WTC11 (cell line): ENCODE measurements around the gene PKP1. TPM values are rescaled to one million over a fixed set of nuclear protein-coding genes. Genes with fewer than 3 reads are reported as not detected.

Experiments
- ATAC-seq: fragments of 200-7000 bp; cut with Tn5 transposase; 2 replicates; pipeline ENCODE4 v1.10.0; 2021; ENCODE audit warnings: mild to moderate bottlenecking, moderate library complexity
- CTCF ChIA-PET: fragments of 300-600 bp; sonication (Branson Sonifier 250); formaldehyde crosslinking; loops from one replicate; lab custom pipeline; 2021; ENCODE audit warnings: antibody characterized with exemption; lab: Charles Lee
- POLR2A ChIA-PET: fragments of 350-600 bp; sonication (Branson Sonifier 250); formaldehyde crosslinking; loops from one replicate; lab custom pipeline; 2021; ENCODE audit warnings: antibody characterized with exemption; lab: Charles Lee
- DNase-seq: peaks from one replicate; pipeline ENCODE4 v3.0.0; 2021; ENCODE audit warnings: low spot score
- H3K27ac Mint-ChIP-seq: 2 replicates; pipeline ENCODE4 v1.8.0; 2021; ENCODE audit warnings: mixed read lengths
- H3K27me3 Mint-ChIP-seq: 2 replicates; pipeline ENCODE4 v1.8.0; 2021; ENCODE audit warnings: low read depth, mild to moderate bottlenecking, moderate library complexity, mixed read lengths
- H3K36me3 Mint-ChIP-seq: 2 replicates; pipeline ENCODE4 v1.8.0; 2021; ENCODE audit warnings: mixed read lengths
- H3K4me1 Mint-ChIP-seq: 2 replicates; pipeline ENCODE4 v1.8.0; 2022; ENCODE audit warnings: mixed read lengths
- H3K4me3 Mint-ChIP-seq: 2 replicates; pipeline ENCODE4 v1.8.0; 2021; ENCODE audit warnings: mild to moderate bottlenecking, moderate library complexity, mixed read lengths
- H3K9me3 Mint-ChIP-seq: 2 replicates; pipeline ENCODE4 v1.8.0; 2021; ENCODE audit warnings: mixed read lengths
- AFF4 ChIP-seq: sonication (generic); formaldehyde crosslinking; IDR thresholded peaks from 2 replicates; pipeline ENCODE4 v1.8.1; 2023; ENCODE audit warnings: mild to moderate bottlenecking, missing genetic modification reagents, borderline replicate concordance
- ATF2 ChIP-seq: sonication (generic); formaldehyde crosslinking; IDR thresholded peaks from 2 replicates; pipeline ENCODE4 v1.8.1; 2022; ENCODE audit warnings: low read depth, missing genetic modification reagents, borderline replicate concordance
- CBFB ChIP-seq: sonication (generic); formaldehyde crosslinking; IDR thresholded peaks from 2 replicates; pipeline ENCODE4 v1.8.1; 2022; ENCODE audit warnings: mild to moderate bottlenecking, low read depth, missing genetic modification reagents
- CREB1 ChIP-seq: sonication (generic); formaldehyde crosslinking; IDR thresholded peaks from 2 replicates; pipeline ENCODE4 v1.8.0; 2023; ENCODE audit warnings: mild to moderate bottlenecking, missing genetic modification reagents
- E2F5 ChIP-seq: sonication (generic); formaldehyde crosslinking; IDR thresholded peaks from 2 replicates; pipeline ENCODE4 v1.8.1; 2022; ENCODE audit warnings: mild to moderate bottlenecking, moderate library complexity, missing genetic modification reagents
- EMX1 ChIP-seq: fragments of 250-450 bp; sonication (Bioruptor Pico); IDR thresholded peaks from 2 replicates; pipeline ENCODE4 v1.8.0; 2021; ENCODE audit warnings: mild to moderate bottlenecking
- ERG ChIP-seq: fragments of 250-450 bp; sonication (Bioruptor Pico); IDR thresholded peaks from 2 replicates; pipeline ENCODE4 v1.8.0; 2021; ENCODE audit warnings: mild to moderate bottlenecking
- ETV6 ChIP-seq: sonication (generic); formaldehyde crosslinking; IDR thresholded peaks from 2 replicates; pipeline ENCODE4 v1.8.1; 2022; ENCODE audit warnings: mild to moderate bottlenecking, missing genetic modification reagents
- FOXJ3 ChIP-seq: sonication (generic); formaldehyde crosslinking; IDR thresholded peaks from 2 replicates; pipeline ENCODE4 v1.9.0; 2021; ENCODE audit warnings: missing genetic modification reagents, mild to moderate bottlenecking, borderline replicate concordance
- HMGA2 ChIP-seq: fragments of 250-450 bp; sonication (Bioruptor Pico); IDR thresholded peaks from 2 replicates; pipeline ENCODE4 v1.4.0; 2021; ENCODE audit warnings: mild to moderate bottlenecking, moderate library complexity
- IRF2 ChIP-seq: sonication (generic); formaldehyde crosslinking; IDR thresholded peaks from 2 replicates; pipeline ENCODE4 v1.8.0; 2022; ENCODE audit warnings: low read depth, missing genetic modification reagents, borderline replicate concordance
- NFYB ChIP-seq: sonication (generic); formaldehyde crosslinking; conservative IDR thresholded peaks from 2 replicates; pipeline ENCODE4 v1.8.0; 2022; ENCODE audit warnings: low read depth, missing genetic modification reagents
- NR1H2 ChIP-seq: sonication (generic); formaldehyde crosslinking; IDR thresholded peaks from 2 replicates; pipeline ENCODE4 v1.9.0; 2021; ENCODE audit warnings: mild to moderate bottlenecking, moderate library complexity, missing genetic modification reagents
- USF2 ChIP-seq: sonication (generic); formaldehyde crosslinking; IDR thresholded peaks from 2 replicates; pipeline ENCODE4 v1.8.1; 2023; ENCODE audit warnings: mild to moderate bottlenecking, missing genetic modification reagents, moderate library complexity
- ZNF263 ChIP-seq: sonication (generic); formaldehyde crosslinking; IDR thresholded peaks from 2 replicates; pipeline ENCODE4 v1.8.1; 2022; ENCODE audit warnings: low read depth, mild to moderate bottlenecking, moderate library complexity, missing genetic modification reagents
- ZNF416 ChIP-seq: fragments of 250-450 bp; sonication (Bioruptor Pico); IDR thresholded peaks from 2 replicates; pipeline ENCODE4 v1.9.0; 2021; ENCODE audit warnings: mild to moderate bottlenecking, inconsistent platforms
- ZNF671 ChIP-seq: fragments of 250-450 bp; sonication (Bioruptor Pico); IDR thresholded peaks from 2 replicates; pipeline ENCODE4 v1.8.0; 2021; ENCODE audit warnings: mild to moderate bottlenecking
- total RNA-seq: library from RNA; stranded (reverse); gene quantifications from 3 replicates; pipeline ENCODE4 v1.2.3, GENCODE V29; 2021

PKP1 gene
- total RNA-seq, 1 experiment from 2014 or later: 0.24 TPM

GRCh38 chr1:201304126-201304525 lies 20.8 kb downstream of the PKP1 start:
- Mint-ChIP-seq H3K4me1 (peaks cover 6% of the 10 kb centered on the region; the same call in 1 of the 2 replicates), H3K36me3 (no peaks in the 10 kb centered on the region), H3K27me3 (peaks cover 14% of the 10 kb centered on the region), H3K4me3 (no peak overlapping the region)
- CTCF ChIA-PET: interaction anchor here (1.2 to 2.7 kb wide), 3 partner anchors 50 to 332 kb away, joined by 3 to 9 read pairs (median 9); no protein-coding TSS in a partner anchor
- TF ChIP-seq ZNF671: no peak
- no peak for TF ChIP-seq E2F5 (CRISPR knock-in tag)
- no peak for TF ChIP-seq IRF2
- TF ChIP-seq, all 79 proteins: peak for 0
- Mint-ChIP-seq H3K27ac (no peak overlapping the region), H3K9me3 (no peaks in the 10 kb centered on the region)
- POLR2A ChIA-PET: interaction anchor here (0.5 kb wide), 1 partner anchor 208 kb away, joined by 7 read pairs; no protein-coding TSS in a partner anchor
- DNase-seq (no peak), ATAC-seq (no peak)

- no peak overlapping the region for H3K27ac Mint-ChIP-seq
- no peak overlapping the region for H3K4me3 Mint-ChIP-seq
- peaks cover 12% of the 10 kb centered on the region for H3K4me1 Mint-ChIP-seq
- DNase-seq (no peak), ATAC-seq (no peak)
- POLR2A ChIA-PET: no interaction called here
- no peaks in the 10 kb centered on the region for H3K36me3 Mint-ChIP-seq
- CTCF ChIA-PET: interaction anchor here (0.5 to 2.7 kb wide), 6 partner anchors 41 to 207 kb away, joined by 3 to 9 read pairs (median 6); no protein-coding TSS in a partner anchor
- H3K27me3 Mint-ChIP-seq: peaks cover 27% of the 10 kb centered on the region
- H3K9me3 Mint-ChIP-seq: no peaks in the 10 kb centered on the region
- TF ChIP-seq NR1H2 (CRISPR knock-in tag) (no peak), FOXJ3 (CRISPR knock-in tag) (no peak)
These were observed 22.5 kb downstream of the PKP1 start for GRCh38 chr1:201305815-201306214.

GRCh38 chr1:201307231-201307630 lies 23.9 kb downstream of the PKP1 start:
- no peak for DNase-seq
- Mint-ChIP-seq H3K4me3 (no peak overlapping the region), H3K27ac (no peak overlapping the region), H3K36me3 (no peaks in the 10 kb centered on the region), H3K9me3 (no peaks in the 10 kb centered on the region), H3K27me3 (peaks cover 27% of the 10 kb centered on the region), H3K4me1 (peaks cover 12% of the 10 kb centered on the region)
- TF ChIP-seq HMGA2 (CRISPR knock-in tag): no peak
- no peak for TF ChIP-seq NFYB
- TF ChIP-seq E2F5 (CRISPR knock-in tag): no peak
- no peak for TF ChIP-seq ERG (CRISPR knock-in tag)
- TF ChIP-seq ATF2 (CRISPR knock-in tag): no peak
- no peak for TF ChIP-seq EMX1
- TF ChIP-seq CREB1 (CRISPR knock-in tag): no peak
- ChIA-PET POLR2A (no interaction called here), CTCF (interaction anchor here (2.6 to 2.7 kb wide), 2 partner anchors 18 to 40 kb away, joined by 10 to 55 read pairs; no protein-coding TSS in a partner anchor)
- no peak for ATAC-seq

GRCh38 chr1:201307760-201308499 lies 24.6 kb downstream of the PKP1 start:
- ChIA-PET CTCF (interaction anchor here (0.6 to 4.2 kb wide), 10 partner anchors 12 to 189 kb away, joined by 3 to 55 read pairs (median 9); no protein-coding TSS in a partner anchor), POLR2A (interaction anchor here (0.5 kb wide), 1 partner anchor 12 kb away, joined by 5 read pairs; no protein-coding TSS in a partner anchor)
- H3K27me3 Mint-ChIP-seq: peaks cover 27% of the 10 kb centered on the region
- H3K27ac Mint-ChIP-seq: no peak overlapping the region
- DNase-seq (no peak), ATAC-seq (no peak)
- H3K9me3 Mint-ChIP-seq: no peaks in the 10 kb centered on the region
- H3K4me1 Mint-ChIP-seq: peaks cover 12% of the 10 kb centered on the region
- H3K36me3 Mint-ChIP-seq: no peaks in the 10 kb centered on the region
- no peak overlapping the region for H3K4me3 Mint-ChIP-seq
- TF ChIP-seq ERG (CRISPR knock-in tag) (no peak), AFF4 (CRISPR knock-in tag) (no peak), CBFB (CRISPR knock-in tag) (no peak), ZNF263 (CRISPR knock-in tag) (no peak), ETV6 (CRISPR knock-in tag) (no peak), ZNF416 (CRISPR knock-in tag) (no peak), USF2 (CRISPR knock-in tag) (no peak)
